GM06990 (cell line): ENCODE data around the gene ANKS1B.

ENCODE experiments used
- DNase-seq: peaks from one replicate; pipeline ENCODE4 v3.0.0-alpha.2; 2011; ENCODE audit not compliant: insufficient read length; ENCODE audit errors: extremely low read depth
- H3K27me3 ChIP-seq: replicated peaks from 2 replicates; pipeline ENCODE4 v1.6.0; 2011; ENCODE audit warnings: low read length; ENCODE audit not compliant: control insufficient read depth, insufficient read depth
- H3K36me3 ChIP-seq: 2 replicates; pipeline ENCODE4 v1.5.1; 2011; ENCODE audit warnings: low read length; ENCODE audit not compliant: control insufficient read depth, insufficient read depth
- H3K4me3 ChIP-seq: replicated peaks from 2 replicates; pipeline ENCODE4 v1.5.1; 2011; ENCODE audit warnings: low read depth, mild to moderate bottlenecking, control low read depth, low read length
- CTCF ChIP-seq: IDR thresholded peaks from 2 replicates; pipeline ENCODE4 v1.5.1; 2011; ENCODE audit warnings: low read length, control low read depth, mild to moderate bottlenecking, inconsistent platforms; ENCODE audit not compliant: insufficient read depth, poor library complexity, severe bottlenecking

The ANKS1B gene

GRCh38 chr12:99311373-99311772, 673.4 kb downstream of the ANKS1B start:
- no peaks in the 10 kb centered on the region for H3K36me3 ChIP-seq
- no peak overlapping the region for H3K4me3 ChIP-seq
- no peak for TF ChIP-seq CTCF
- no peak for DNase-seq
- H3K27me3 ChIP-seq, result no peaks in the 10 kb centered on the region

GRCh38 chr12:99309812-99310211, 674.9 kb downstream of the ANKS1B start:
- DNase-seq, result no peak
- H3K27me3 ChIP-seq, result no peaks in the 10 kb centered on the region
- no peaks in the 10 kb centered on the region for H3K36me3 ChIP-seq
- H3K4me3 ChIP-seq, result no peak overlapping the region
- no peak for TF ChIP-seq CTCF

GRCh38 chr12:99302874-99303273, 681.9 kb downstream of the ANKS1B start:
- TF ChIP-seq CTCF, result no peak
- Histone ChIP-seq H3K4me3 (no peak overlapping the region), H3K36me3 (no peaks in the 10 kb centered on the region), H3K27me3 (no peaks in the 10 kb centered on the region)
- DNase-seq, result no peak

- no peak for DNase-seq
- H3K4me3 ChIP-seq, result no peak overlapping the region
- no peak for TF ChIP-seq CTCF
- no peaks in the 10 kb centered on the region for H3K36me3 ChIP-seq
- H3K27me3 ChIP-seq, result no peaks in the 10 kb centered on the region
Observed at GRCh38 chr12:99287136-99287535, 697.6 kb downstream of the ANKS1B start.

- Histone ChIP-seq H3K36me3 (no peaks in the 10 kb centered on the region), H3K27me3 (no peaks in the 10 kb centered on the region), H3K4me3 (no peak overlapping the region)
- no peak for TF ChIP-seq CTCF
- DNase-seq, result no peak
Observed at GRCh38 chr12:99284161-99284560, 700.6 kb downstream of the ANKS1B start.

- DNase-seq, result no peak
- H3K27me3 ChIP-seq, result no peaks in the 10 kb centered on the region
- no peak overlapping the region for H3K4me3 ChIP-seq
- no peaks in the 10 kb centered on the region for H3K36me3 ChIP-seq
- no peak for TF ChIP-seq CTCF
Observed at GRCh38 chr12:99282624-99283023, 702.1 kb downstream of the ANKS1B start.
